Transverse colon (tissue), 4 donors: ENCODE data around the gene GMPPB. TPM values are rescaled to one million over a fixed set of nuclear protein-coding genes. Genes with fewer than 3 reads are reported as not detected.

Experiments used
- DNase-seq: peaks from one replicate; pipeline ENCODE4 v3.0.0-alpha.2; 2019
- H3K27ac ChIP-seq, 4 donors: fragments of 200-600 bp; sonication (generic); 2 replicates each; pipeline ENCODE4 v1.5.1; 2016 to 2018; ENCODE audit warnings: inconsistent platforms in 4 of 4
- H3K27me3 ChIP-seq: fragments of 200-600 bp; sonication (generic); 2 replicates; pipeline ENCODE4 v1.5.1; 2017; ENCODE audit warnings: inconsistent platforms
- H3K36me3 ChIP-seq, 4 donors: fragments of 200-600 bp; sonication (generic); 2 replicates each; pipeline ENCODE4 v1.5.1; 2017 to 2019; ENCODE audit warnings: inconsistent platforms in 4 of 4
- H3K4me1 ChIP-seq, 4 donors: fragments of 200-600 bp; sonication (generic); 2 replicates each; pipeline ENCODE4 v1.5.1; 2017 to 2020; ENCODE audit warnings: inconsistent platforms in 4 of 4
- H3K4me3 ChIP-seq, 4 donors: fragments of 200-600 bp; sonication (generic); 1 replicate in 1 of 4; 2 replicates in 3 of 4; pipeline versions ENCODE4 v1.5.1 to v1.6.1; 2017 to 2019; ENCODE audit warnings: inconsistent platforms in 4 of 4
- H3K9me3 ChIP-seq, 2 donors: fragments of 200-600 bp; sonication (generic); 2 replicates each; pipeline ENCODE4 v1.5.1; 2017 to 2019; ENCODE audit warnings: inconsistent platforms in 2 of 2
- CTCF ChIP-seq, 5 experiments: fragments of 200-600 bp in 3 of 5; fragments of 450-650 bp in 2 of 5; sonication (generic) in 3 of 5; IDR thresholded peaks; 1 replicate in 2 of 5; 2 replicates in 3 of 5; pipeline ENCODE4 v1.5.1; 2016 to 2017; ENCODE audit warnings: antibody characterized with exemption in 5 of 5, inconsistent platforms in 3 of 5, mild to moderate bottlenecking in 2 of 5, moderate library complexity in 1 of 5
- EP300 ChIP-seq: sonication (generic); formaldehyde crosslinking; IDR thresholded peaks from one replicate; pipeline ENCODE4 v1.6.1; 2017; ENCODE audit warnings: antibody characterized with exemption, low read depth
- POLR2A ChIP-seq: fragments of 450-650 bp; IDR thresholded peaks from one replicate; pipeline ENCODE4 v1.6.1; 2016; ENCODE audit warnings: antibody characterized with exemption, mild to moderate bottlenecking, moderate library complexity
- POLR2AphosphoS5 ChIP-seq, 3 donors: sonication (generic); formaldehyde crosslinking; IDR thresholded peaks; one replicate each; pipeline ENCODE4 v1.6.1; 2016; ENCODE audit warnings: antibody characterized with exemption in 3 of 3
- WGBS, 2 donors: methylation state at CpG; one replicate each; pipeline ENCODE4 v1.1.5; 2018; ENCODE audit warnings: low coverage in 1 of 2; 5-methylcytosine and 5-hydroxymethylcytosine counted together
- in situ Hi-C, 4 donors: fragments of 200-750 bp; cut with MboI; loops; one replicate each; pipeline versions ENCODE4 v1.15.0 to v1.15.1; 2017; ENCODE audit warnings: low sequenced_read_pairs in 3 of 4, low pct_ligation_motif_present in 1 of 4, low pct_unique_long_range_greater_than_20kb in 1 of 4
- intact Hi-C: fragments of 100-400 bp; cut with DNase I; formaldehyde crosslinking; loops from one replicate; pipeline ENCODE4 v1.15.1; 2023; ENCODE audit warnings: low total_unique reads
- total RNA-seq, 4 donors: library from RNA; depleted of rRNA; stranded (reverse); fragments of >200 nt; gene quantifications; one replicate each; pipeline ENCODE4 v1.1.0, GENCODE V29; 2016

Gene GMPPB
- total RNA-seq, 4 donors from 2014 or later = 37.2 to 53.9 (median 44.2) TPM

- no peak for DNase-seq
These were observed 855 bp downstream of the GMPPB start for GRCh38 chr3:49722896-49723295.

GRCh38 chr3:49721896-49722781 lies 1.6 kb downstream of the GMPPB start:
- no peak overlapping the region for H3K4me3 ChIP-seq
- H3K36me3 ChIP-seq = peaks cover 0 to 3% (median 0%) of the 10 kb centered on the region in 4 donors
- H3K27ac ChIP-seq = peak overlapping the region; percentile 94 to 99 (median 98)
- TF ChIP-seq POLR2A (no peak), CTCF (IDR thresholded peaks at IDR 0.05) (no peak), EP300 (no peak), POLR2AphosphoS5 (IDR thresholded peaks at IDR 0.05) (no peak)
- peaks cover 24 to 53% (median 38%) of the 10 kb centered on the region in 4 donors for H3K4me1 ChIP-seq
- WGBS, 2 donors = 86% methylated on average over 26 of the region's 26 CpGs; no CpG with 5 or more reads in 1 of the 2 donors
- intact Hi-C loops (no loop called here), in situ Hi-C loops (loop anchor here in 1 of 4 donors (5.0 kb wide), 1 partner anchor 65 kb away; the partner anchor contains the start of gene IP6K1)
- no peaks in the 10 kb centered on the region for H3K9me3 ChIP-seq
- no peaks in the 10 kb centered on the region for H3K27me3 ChIP-seq
- no peak for DNase-seq

More at GRCh38 chr3:49722896-49723295, 855 bp downstream of the GMPPB start:
- Histone ChIP-seq H3K4me1 (peaks cover 24 to 53% (median 38%) of the 10 kb centered on the region in 4 donors), H3K36me3 (peaks cover 0 to 6% (median 0%) of the 10 kb centered on the region in 4 donors), H3K27ac (peak overlapping the region; percentile 94 to 99 (median 98)), H3K9me3 (no peaks in the 10 kb centered on the region), H3K27me3 (no peaks in the 10 kb centered on the region), H3K4me3 (peak overlapping the region; percentile 87 to 92 (median 89))
- in situ Hi-C loops = loop anchor here in 1 of 4 donors (5.0 kb wide), 1 partner anchor 64 kb away; the partner anchor contains the start of gene IP6K1
- WGBS, 2 donors = 45% methylated on average over 8 of the region's 8 CpGs; no CpG with 5 or more reads in 1 of the 2 donors
- intact Hi-C loops = no loop called here
- no peak for TF ChIP-seq POLR2AphosphoS5 (IDR thresholded peaks at IDR 0.05)
- TF ChIP-seq CTCF (IDR thresholded peaks at IDR 0.05) = no peak
- no peak for TF ChIP-seq POLR2A
- no peak for TF ChIP-seq EP300

GRCh38 chr3:49721596-49721895 lies 2.2 kb downstream of the GMPPB start:
- Histone ChIP-seq H3K36me3 (no peaks in the 10 kb centered on the region), H3K27me3 (no peaks in the 10 kb centered on the region), H3K9me3 (no peaks in the 10 kb centered on the region), H3K4me1 (peaks cover 24 to 52% (median 37%) of the 10 kb centered on the region in 4 donors), H3K27ac (no peak overlapping the region), H3K4me3 (no peak overlapping the region)
- TF ChIP-seq EP300 (no peak), POLR2A (no peak), POLR2AphosphoS5 (IDR thresholded peaks at IDR 0.05) (no peak), CTCF (IDR thresholded peaks at IDR 0.05) (no peak)
- in situ Hi-C loops (loop anchor here in 1 of 4 donors (5.0 kb wide), 1 partner anchor 66 kb away; the partner anchor contains the start of gene IP6K1), intact Hi-C loops (no loop called here)
- 77 to 88% methylated on average over 4 to 9 of the region's 9 CpGs for WGBS, 2 donors
- DNase-seq = no peak

- Histone ChIP-seq H3K4me3 (no peak overlapping the region), H3K36me3 (no peaks in the 10 kb centered on the region), H3K27me3 (no peaks in the 10 kb centered on the region), H3K4me1 (peaks cover 24 to 47% (median 35%) of the 10 kb centered on the region in 4 donors), H3K27ac (no peak overlapping the region), H3K9me3 (no peaks in the 10 kb centered on the region)
- DNase-seq = no peak
- TF ChIP-seq CTCF (IDR thresholded peaks at IDR 0.05) (no peak), POLR2AphosphoS5 (IDR thresholded peaks at IDR 0.05) (no peak), EP300 (no peak), POLR2A (no peak)
- in situ Hi-C loops = loop anchor here in 1 of 4 donors (5.0 kb wide), 1 partner anchor 66 kb away; the partner anchor contains the start of gene IP6K1
- WGBS, 2 donors = 66% methylated on average over 4 of the region's 4 CpGs; no CpG with 5 or more reads in 1 of the 2 donors
- intact Hi-C loops = no loop called here
These were observed 2.7 kb downstream of the GMPPB start for GRCh38 chr3:49720855-49721595.
